Panc1 (cell line): ENCODE measurements around the gene MGMT. TPM values are rescaled to one million over a fixed set of nuclear protein-coding genes. Genes with fewer than 3 reads are reported as not detected.

ENCODE experiments used
- ATAC-seq: fragments of 200-7000 bp; cut with Tn5 transposase; 2 replicates; pipeline ENCODE4 v1.9.1; 2020; ENCODE audit warnings: mild to moderate bottlenecking, moderate library complexity
- BruUV-seq: library from RNA; stranded (reverse); fragments of 400-500 nt; replicated peaks from 2 replicates; lab custom pipeline; 2021; lab: Mats Ljungman, UMichigan
- CTCF ChIA-PET: fragments of 300-600 bp; sonication (Branson Sonifier 250); formaldehyde crosslinking; loops from one replicate; lab custom pipeline; 2022; ENCODE audit warnings: antibody characterized with exemption; lab: Charles Lee
- POLR2A ChIA-PET: fragments of 300-600 bp; sonication (Branson Sonifier 250); formaldehyde crosslinking; loops from one replicate; lab custom pipeline; 2022; ENCODE audit warnings: antibody characterized with exemption; lab: Charles Lee
- DNase-seq: peaks from one replicate; pipeline ENCODE4 v3.0.0-alpha.2; 2010; ENCODE audit warnings: low read depth, low spot score
- H3K27ac ChIP-seq: 2 replicates; pipeline ENCODE4 v1.5.1; 2011; ENCODE audit warnings: mild to moderate bottlenecking, low read length, inconsistent platforms
- H3K27me3 ChIP-seq: fragments of 200-500 bp; sonication (Bioruptor generic); 2 replicates; pipeline ENCODE4 v1.6.0; 2014; ENCODE audit warnings: low read length, inconsistent platforms; ENCODE audit not compliant: control insufficient read depth, insufficient read depth
- H3K36me3 ChIP-seq: fragments of 200-500 bp; sonication (Bioruptor generic); 2 replicates; pipeline ENCODE4 v1.5.1; 2014; ENCODE audit warnings: inconsistent platforms, mild to moderate bottlenecking, low read length, moderate library complexity; ENCODE audit not compliant: control insufficient read depth, insufficient read depth
- H3K4me1 ChIP-seq: 2 replicates; pipeline ENCODE4 v1.5.1; 2011; ENCODE audit warnings: inconsistent platforms, mild to moderate bottlenecking, low read length, moderate library complexity; ENCODE audit not compliant: control insufficient read depth, insufficient read depth
- H3K4me3 ChIP-seq, 2 experiments: 2 replicates each; pipeline ENCODE4 v1.5.1; 2011 to 2012; ENCODE audit warnings: low read depth in 2 of 2, low read length in 2 of 2, mild to moderate bottlenecking in 2 of 2, inconsistent platforms in 1 of 2, moderate library complexity in 1 of 2
- H3K9me3 ChIP-seq: fragments of 200-500 bp; sonication (Bioruptor generic); 2 replicates; pipeline ENCODE4 v1.5.1; 2014; ENCODE audit warnings: low read depth, mild to moderate bottlenecking, inconsistent platforms, low read length, moderate library complexity; ENCODE audit not compliant: control insufficient read depth, insufficient read depth
- POLR2AphosphoS5 ChIP-seq: IDR thresholded peaks from 2 replicates; pipeline ENCODE4 v1.6.1; 2012; ENCODE audit warnings: mild to moderate bottlenecking, low read depth, low read length, moderate library complexity
- SIN3A ChIP-seq: IDR thresholded peaks from 2 replicates; pipeline ENCODE4 v1.6.1; 2012; ENCODE audit warnings: low read depth, mild to moderate bottlenecking, low read length, moderate library complexity, borderline replicate concordance; ENCODE audit not compliant: insufficient read depth
- TCF7L2 ChIP-seq: IDR thresholded peaks from 2 replicates; pipeline ENCODE4 v1.6.1; 2011; ENCODE audit warnings: mild to moderate bottlenecking, low read depth, low read length, inconsistent platforms
- in situ Hi-C: cut with HindIII; loops from 2 replicates; pipeline ENCODE4 v1.10.0; 2016; ENCODE audit warnings: low sequenced_read_pairs, low pct_unique_long_range_greater_than_20kb
- intact Hi-C: fragments of 100-400 bp; cut with micrococcal nuclease; formaldehyde crosslinking; loops from one replicate; pipeline ENCODE4 v1.10.0; 2022; ENCODE audit not compliant: unreplicated experiment
- total RNA-seq: library from RNA; stranded (reverse); gene quantifications from one replicate; pipeline ENCODE4 v1.2.1, GENCODE V29; 2021; ENCODE audit not compliant: unreplicated experiment
- TF ChIP-seq, protein P1 (sequence below), 2 experiments: IDR thresholded peaks; 2 replicates each; pipeline ENCODE4 v1.6.1; 2011 to 2012; ENCODE audit warnings: low read depth in 2 of 2, control low read depth in 1 of 2, low read length in 1 of 2, mild to moderate bottlenecking in 1 of 2, moderate library complexity in 1 of 2; ENCODE audit not compliant: insufficient read depth in 1 of 2
- TF ChIP-seq, protein P2 (sequence below): fragments of 450-650 bp; IDR thresholded peaks from 2 replicates; pipeline ENCODE4 v1.5.1; 2017; ENCODE audit warnings: mild to moderate bottlenecking

MGMT gene
- total RNA-seq, 1 experiment from 2014 or later = 27.3 TPM

DNA sequence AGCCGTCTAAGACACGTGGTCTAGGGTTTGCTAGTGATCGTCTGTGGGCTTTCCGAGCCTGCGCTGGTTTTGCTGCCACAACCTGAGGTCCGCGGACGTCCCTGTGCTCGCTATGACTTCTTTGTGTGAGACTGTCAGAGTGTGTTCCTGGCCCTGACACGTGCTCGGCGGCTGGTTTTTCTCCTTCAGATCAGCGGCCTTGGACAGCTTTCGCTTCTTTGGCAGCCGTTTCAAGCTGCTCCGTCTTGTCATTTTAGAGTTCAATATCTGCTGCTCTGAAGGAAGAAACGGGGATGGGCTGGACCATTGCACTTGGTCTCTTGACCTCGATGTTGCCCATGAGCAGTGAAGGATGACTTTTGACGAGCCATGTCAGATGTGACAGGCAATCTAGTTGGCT lies 147.3 kb downstream of the MGMT start:
- Histone ChIP-seq H3K9me3 (no peaks in the 10 kb centered on the region), H3K27me3 (no peaks in the 10 kb centered on the region), H3K36me3 (no peaks in the 10 kb centered on the region), H3K27ac (no peak overlapping the region), H3K4me1 (no peaks in the 10 kb centered on the region), H3K4me3 (no peak overlapping the region)
- ATAC-seq (no peak), DNase-seq (no peak)
- TF ChIP-seq SIN3A (no peak), POLR2AphosphoS5 (no peak), TCF7L2 (no peak)
- TF ChIP-seq, protein P1, sequence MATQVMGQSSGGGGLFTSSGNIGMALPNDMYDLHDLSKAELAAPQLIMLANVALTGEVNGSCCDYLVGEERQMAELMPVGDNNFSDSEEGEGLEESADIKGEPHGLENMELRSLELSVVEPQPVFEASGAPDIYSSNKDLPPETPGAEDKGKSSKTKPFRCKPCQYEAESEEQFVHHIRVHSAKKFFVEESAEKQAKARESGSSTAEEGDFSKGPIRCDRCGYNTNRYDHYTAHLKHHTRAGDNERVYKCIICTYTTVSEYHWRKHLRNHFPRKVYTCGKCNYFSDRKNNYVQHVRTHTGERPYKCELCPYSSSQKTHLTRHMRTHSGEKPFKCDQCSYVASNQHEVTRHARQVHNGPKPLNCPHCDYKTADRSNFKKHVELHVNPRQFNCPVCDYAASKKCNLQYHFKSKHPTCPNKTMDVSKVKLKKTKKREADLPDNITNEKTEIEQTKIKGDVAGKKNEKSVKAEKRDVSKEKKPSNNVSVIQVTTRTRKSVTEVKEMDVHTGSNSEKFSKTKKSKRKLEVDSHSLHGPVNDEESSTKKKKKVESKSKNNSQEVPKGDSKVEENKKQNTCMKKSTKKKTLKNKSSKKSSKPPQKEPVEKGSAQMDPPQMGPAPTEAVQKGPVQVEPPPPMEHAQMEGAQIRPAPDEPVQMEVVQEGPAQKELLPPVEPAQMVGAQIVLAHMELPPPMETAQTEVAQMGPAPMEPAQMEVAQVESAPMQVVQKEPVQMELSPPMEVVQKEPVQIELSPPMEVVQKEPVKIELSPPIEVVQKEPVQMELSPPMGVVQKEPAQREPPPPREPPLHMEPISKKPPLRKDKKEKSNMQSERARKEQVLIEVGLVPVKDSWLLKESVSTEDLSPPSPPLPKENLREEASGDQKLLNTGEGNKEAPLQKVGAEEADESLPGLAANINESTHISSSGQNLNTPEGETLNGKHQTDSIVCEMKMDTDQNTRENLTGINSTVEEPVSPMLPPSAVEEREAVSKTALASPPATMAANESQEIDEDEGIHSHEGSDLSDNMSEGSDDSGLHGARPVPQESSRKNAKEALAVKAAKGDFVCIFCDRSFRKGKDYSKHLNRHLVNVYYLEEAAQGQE (IDR thresholded peaks at IDR 0.05; ENCODE audit: insufficient read depth in 1 of 2, low read depth in 2 of 2, low read length in 1 of 2) = no peak
- TF ChIP-seq, protein P2, sequence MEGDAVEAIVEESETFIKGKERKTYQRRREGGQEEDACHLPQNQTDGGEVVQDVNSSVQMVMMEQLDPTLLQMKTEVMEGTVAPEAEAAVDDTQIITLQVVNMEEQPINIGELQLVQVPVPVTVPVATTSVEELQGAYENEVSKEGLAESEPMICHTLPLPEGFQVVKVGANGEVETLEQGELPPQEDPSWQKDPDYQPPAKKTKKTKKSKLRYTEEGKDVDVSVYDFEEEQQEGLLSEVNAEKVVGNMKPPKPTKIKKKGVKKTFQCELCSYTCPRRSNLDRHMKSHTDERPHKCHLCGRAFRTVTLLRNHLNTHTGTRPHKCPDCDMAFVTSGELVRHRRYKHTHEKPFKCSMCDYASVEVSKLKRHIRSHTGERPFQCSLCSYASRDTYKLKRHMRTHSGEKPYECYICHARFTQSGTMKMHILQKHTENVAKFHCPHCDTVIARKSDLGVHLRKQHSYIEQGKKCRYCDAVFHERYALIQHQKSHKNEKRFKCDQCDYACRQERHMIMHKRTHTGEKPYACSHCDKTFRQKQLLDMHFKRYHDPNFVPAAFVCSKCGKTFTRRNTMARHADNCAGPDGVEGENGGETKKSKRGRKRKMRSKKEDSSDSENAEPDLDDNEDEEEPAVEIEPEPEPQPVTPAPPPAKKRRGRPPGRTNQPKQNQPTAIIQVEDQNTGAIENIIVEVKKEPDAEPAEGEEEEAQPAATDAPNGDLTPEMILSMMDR = no peak
- BruUV-seq = no TSS peak
- ChIA-PET POLR2A (no interaction called here), CTCF (no interaction called here)
- intact Hi-C loops = no loop called here
- in situ Hi-C loops = no loop called here

DNA sequence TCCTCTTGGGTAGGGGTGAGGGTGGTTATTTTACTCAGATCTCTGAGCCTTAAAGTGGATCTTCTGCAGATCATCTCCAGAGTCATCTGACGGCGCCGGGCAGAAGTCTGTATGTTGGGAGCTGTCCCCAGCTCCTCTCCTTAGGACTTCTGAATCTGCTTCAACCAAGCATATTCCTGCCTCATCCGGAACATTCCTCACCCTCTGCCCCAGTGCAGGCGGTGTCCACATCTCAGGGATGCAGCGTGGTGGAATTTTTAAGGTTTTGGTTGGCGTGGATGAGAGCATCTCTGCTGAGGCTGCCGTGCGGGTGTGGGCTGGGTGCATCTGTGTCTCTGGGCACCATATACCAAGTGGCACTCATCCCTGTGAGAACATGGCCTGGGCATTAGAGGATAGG lies 148.3 kb downstream of the MGMT start:
- Histone ChIP-seq H3K4me3 (no peak overlapping the region), H3K4me1 (no peaks in the 10 kb centered on the region), H3K27me3 (no peaks in the 10 kb centered on the region), H3K27ac (no peak overlapping the region), H3K36me3 (no peaks in the 10 kb centered on the region), H3K9me3 (no peaks in the 10 kb centered on the region)
- BruUV-seq = no TSS peak
- in situ Hi-C loops (no loop called here), intact Hi-C loops (no loop called here)
- ATAC-seq (no peak), DNase-seq (no peak)
- ChIA-PET POLR2A (no interaction called here), CTCF (no interaction called here)
- TF ChIP-seq POLR2AphosphoS5 (no peak), TCF7L2 (no peak), SIN3A (no peak)
- TF ChIP-seq, protein P1 (IDR thresholded peaks at IDR 0.05; ENCODE audit: insufficient read depth in 1 of 2, low read depth in 2 of 2, low read length in 1 of 2) = no peak
- TF ChIP-seq, protein P2 = no peak
